ENCODE measurements around the gene CACNA1G. TPM values are rescaled to one million over a fixed set of nuclear protein-coding genes. Genes with fewer than 3 reads are reported as not detected.
A peak's percentile ranks its signal among the peaks of the same experiment; 100 is the strongest.

Gene CACNA1G
- total RNA-seq, 1 experiment from 2014 or later, result not detected

DNA sequence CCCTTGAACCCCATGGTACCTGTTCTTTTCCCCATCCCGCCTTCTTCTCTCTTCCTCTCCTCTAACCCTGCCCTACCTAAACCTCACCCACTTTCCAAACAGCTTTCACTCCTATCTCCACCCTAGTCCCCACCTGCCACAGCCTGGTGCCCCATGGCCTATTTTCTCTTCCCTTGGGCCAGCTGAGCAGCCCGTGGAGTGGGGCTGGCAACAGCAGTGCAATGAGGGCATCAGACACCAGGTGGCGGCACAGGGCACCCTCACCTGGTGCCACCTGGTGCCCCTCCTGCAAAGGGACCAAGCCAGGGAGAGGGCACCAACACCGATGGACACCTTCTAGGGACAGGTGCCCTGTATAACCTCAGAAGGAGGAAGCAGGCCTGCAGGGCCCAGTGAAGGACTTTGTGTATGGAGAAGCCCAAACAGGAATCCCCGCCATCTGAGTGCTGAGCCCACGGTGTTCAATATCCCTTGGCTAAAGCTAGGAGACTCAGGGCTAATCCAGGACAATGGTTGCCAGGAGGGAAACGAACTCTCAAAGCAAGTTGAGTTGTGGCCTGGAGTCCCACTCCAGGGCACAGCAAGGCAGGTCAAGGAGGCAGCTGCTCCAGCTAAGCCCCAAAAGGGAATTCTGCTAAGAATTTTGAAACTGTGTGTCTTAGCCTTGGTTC is 70.1 kb downstream of the CACNA1G start:
- in situ Hi-C loops (cut with HindIII; ENCODE audit: low pct_unique_long_range_greater_than_20kb, low sequenced_read_pairs), result no loop called here
- peak; percentile 52 for DNase-seq (ENCODE audit: low read depth, low spot score)

DNA sequence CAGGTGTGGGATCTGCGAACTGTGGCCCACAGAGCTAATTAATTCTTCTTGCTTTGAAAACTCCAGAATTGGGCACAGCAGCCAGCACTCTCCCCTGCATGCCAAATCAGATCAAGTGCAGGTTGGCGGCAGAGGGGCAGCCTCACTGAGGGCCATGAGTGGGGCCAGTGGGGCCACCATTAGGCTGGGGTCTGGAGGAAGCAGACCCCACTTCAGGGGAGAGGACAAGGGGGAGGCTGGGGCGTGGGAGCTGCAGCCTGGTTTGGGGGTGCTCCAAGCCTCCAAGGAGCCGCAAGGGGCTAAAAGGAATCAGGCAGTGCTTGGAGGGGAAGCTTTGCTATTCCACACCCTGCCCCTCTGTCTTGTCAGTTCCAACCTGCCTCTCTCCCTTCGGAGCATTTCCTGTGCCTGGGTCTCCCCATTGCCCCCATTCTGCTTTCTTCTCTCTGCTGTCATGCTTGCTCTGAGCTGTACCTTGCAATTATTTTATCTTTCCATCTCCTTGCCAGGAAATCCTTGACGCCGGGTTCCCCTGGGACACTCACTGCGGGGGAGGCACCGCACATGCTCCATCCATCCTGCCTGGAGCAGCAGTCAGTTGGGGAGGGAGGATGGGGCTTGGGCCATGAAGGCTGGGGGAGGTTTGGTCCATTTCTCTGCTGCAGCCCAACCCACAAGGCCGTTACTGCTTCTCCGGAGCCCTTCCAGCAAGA is 70.8 kb downstream of the CACNA1G start:
- in situ Hi-C loops (cut with HindIII; ENCODE audit: low pct_unique_long_range_greater_than_20kb, low sequenced_read_pairs), result no loop called here
- no peak for DNase-seq (ENCODE audit: low read depth, low spot score)

DNA sequence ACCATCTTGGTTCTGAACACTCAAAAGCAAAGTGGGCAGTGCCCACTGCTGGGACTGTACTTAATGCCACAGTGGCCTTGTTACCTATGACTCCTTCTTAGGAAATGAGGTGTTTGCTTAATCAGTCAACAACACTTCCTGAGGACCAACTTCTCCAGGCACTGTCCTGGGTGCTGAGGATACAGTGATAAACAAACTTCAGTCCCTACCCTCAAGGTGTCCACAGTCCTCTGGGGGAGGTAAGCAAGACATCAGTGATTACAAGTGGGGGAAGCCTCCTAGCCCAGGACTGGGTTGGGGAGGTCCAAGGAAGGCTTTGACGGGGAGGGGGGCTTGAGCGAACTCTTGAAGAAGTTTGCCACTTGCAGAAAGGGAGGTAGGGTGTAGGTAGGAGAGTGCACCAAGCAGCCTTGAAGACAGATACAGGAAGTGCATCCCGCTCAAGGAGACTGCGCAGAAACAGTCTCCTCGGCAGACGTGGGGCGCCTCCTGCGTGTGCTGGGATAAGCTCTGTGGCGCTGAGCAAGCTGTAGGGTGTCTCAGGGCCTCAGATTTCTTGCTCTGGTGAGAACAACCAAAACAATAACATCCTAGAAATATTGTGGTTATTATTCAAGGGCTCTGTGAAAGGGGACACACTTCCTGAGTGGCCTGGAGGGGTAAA is 71.5 kb downstream of the CACNA1G start:
- in situ Hi-C loops (cut with HindIII; ENCODE audit: low pct_unique_long_range_greater_than_20kb, low sequenced_read_pairs), result no loop called here
- DNase-seq (ENCODE audit: low read depth, low spot score), result no peak

DNA sequence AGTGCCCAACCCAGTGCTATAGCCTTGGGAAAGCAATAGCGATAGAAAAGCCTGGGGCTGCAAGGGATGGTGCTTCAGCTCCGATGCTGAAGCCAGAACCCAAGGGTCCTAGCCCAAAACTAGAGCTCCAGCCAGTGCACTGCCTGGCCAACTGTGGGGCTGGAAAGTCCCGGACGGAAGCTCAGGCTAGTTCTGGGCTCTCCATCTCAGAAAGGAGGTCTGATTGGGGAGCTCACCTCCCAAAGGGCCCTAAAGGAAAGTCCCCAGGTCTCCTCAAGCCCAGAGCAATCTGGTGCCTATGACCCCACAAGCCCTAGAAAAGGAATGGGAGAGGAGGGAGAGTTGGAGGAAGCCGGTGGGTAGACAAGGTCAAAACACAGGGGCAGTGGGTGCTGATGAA is 72.1 kb downstream of the CACNA1G start:
- in situ Hi-C loops (cut with HindIII; ENCODE audit: low pct_unique_long_range_greater_than_20kb, low sequenced_read_pairs), result no loop called here
- DNase-seq (ENCODE audit: low read depth, low spot score), result no peak

DNA sequence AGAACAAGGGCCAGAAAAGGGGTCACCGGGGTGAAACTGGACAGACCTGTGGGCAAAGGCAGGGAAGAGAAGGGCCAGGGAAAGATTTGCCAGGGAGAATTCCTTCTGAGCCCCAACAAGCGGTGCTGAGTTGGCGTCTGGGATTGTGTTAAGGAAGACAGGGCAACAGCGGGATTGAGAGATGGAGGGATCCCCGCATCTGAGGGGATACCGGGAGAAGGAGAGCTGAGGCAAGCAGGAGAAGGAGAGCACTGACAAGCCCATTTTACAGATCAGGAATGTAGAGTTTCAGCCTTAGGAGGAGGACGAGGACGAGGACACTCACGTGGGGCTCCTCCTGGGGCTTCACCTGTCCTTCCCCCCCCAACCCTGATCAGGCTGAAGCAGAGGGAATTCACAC is 73.2 kb downstream of the CACNA1G start:
- no peak for DNase-seq (ENCODE audit: low read depth, low spot score)
- in situ Hi-C loops (cut with HindIII; ENCODE audit: low pct_unique_long_range_greater_than_20kb, low sequenced_read_pairs), result no loop called here

DNA sequence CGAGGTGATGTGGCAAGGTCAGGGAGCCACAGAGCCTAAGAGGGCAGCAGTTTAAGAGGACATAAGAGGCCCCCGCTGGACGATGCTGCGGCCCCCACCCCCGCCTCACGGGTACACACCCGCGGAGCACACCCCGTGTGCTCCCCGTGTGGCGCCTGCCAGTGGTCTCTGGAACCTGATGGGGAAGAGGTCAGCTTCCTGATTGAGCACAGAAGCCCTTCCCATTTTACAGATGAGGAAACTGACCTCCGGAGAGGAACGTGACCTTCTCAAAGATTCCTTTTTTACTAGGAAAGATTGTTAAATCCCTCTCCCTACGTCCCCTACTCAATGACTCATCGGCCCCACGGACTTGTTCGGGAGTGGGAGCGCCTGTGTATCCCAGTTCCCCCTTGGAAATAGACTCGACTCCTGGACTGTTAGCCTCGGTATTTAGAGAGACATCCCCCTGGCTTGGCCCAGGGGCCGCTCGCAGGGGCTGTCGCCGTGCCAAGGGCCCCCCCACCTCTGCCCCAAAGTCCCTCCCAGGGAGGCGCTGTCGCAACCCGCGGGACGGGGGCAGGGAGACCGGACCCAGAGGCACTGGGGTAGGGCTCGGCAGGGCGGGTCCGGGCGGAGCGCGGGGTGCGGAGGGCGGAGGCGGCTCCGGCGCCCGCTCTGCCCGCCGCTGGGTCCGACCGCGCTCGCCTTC is 73.9 kb downstream of the CACNA1G start, which contains the start of gene ABCC3:
Gene ABCC3 (plus strand): TSS at position 658 of the 691 bp plus-strand sequence. CDS start 56 bp downstream, outside the sequence.
- no peak for DNase-seq (ENCODE audit: low read depth, low spot score)
- in situ Hi-C loops (cut with HindIII; ENCODE audit: low pct_unique_long_range_greater_than_20kb, low sequenced_read_pairs), result no loop called here

DNA sequence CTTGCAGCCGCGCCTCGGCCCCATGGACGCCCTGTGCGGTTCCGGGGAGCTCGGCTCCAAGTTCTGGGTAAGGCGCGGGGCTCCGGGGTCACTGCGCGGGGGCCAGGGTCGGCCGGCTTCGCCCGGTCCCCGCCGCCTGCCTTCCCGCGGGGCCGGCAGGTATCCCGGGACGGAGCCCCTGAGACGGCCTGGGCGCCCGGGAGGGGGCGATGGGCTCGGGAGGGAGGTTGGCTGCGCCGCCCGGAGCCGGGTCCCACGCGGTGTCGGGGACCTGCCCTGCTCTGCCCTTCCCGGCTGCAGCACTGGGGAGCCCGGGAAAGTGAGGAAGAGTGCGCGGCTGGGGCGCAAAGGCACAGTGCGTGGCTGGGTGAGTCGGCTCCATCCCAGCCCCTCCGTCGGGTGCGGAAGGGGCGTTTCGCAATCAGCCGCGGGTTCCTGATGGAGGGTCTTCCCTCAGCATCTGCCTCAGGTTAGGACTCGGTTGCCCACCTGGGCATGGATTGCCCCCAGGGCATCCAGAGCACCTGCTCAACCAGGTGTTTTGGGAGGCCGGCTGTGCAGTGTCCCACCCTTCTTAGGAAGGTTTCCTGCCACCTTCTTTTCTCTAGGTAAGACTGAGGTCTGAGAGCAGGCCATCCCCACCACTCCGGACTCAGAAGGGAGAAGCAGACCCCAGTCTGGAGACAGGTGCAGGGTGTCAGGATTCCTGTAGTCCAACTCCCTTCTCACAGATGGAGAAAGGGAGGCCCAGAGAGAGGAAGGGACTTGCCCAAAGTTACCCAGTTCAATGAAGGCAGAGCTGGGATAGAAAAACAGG is 74.6 kb downstream of the CACNA1G start:
- in situ Hi-C loops (cut with HindIII; ENCODE audit: low pct_unique_long_range_greater_than_20kb, low sequenced_read_pairs), result no loop called here
- no peak for DNase-seq (ENCODE audit: low read depth, low spot score)

DNA sequence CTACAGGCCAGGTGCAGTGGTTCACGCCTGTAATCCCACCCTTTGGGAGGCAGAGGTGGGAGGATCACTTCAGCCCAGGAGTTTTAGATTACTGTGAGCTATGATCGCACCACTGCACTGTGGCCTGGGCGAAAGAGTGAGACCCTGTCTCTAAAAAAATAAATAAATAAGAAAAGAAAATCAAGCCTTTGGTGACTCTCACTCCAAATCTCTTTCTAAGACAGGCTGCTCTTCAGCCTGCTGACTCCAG is 75.1 kb downstream of the CACNA1G start:
- in situ Hi-C loops (cut with HindIII; ENCODE audit: low pct_unique_long_range_greater_than_20kb, low sequenced_read_pairs), result no loop called here
- DNase-seq (ENCODE audit: low read depth, low spot score), result no peak

DNA sequence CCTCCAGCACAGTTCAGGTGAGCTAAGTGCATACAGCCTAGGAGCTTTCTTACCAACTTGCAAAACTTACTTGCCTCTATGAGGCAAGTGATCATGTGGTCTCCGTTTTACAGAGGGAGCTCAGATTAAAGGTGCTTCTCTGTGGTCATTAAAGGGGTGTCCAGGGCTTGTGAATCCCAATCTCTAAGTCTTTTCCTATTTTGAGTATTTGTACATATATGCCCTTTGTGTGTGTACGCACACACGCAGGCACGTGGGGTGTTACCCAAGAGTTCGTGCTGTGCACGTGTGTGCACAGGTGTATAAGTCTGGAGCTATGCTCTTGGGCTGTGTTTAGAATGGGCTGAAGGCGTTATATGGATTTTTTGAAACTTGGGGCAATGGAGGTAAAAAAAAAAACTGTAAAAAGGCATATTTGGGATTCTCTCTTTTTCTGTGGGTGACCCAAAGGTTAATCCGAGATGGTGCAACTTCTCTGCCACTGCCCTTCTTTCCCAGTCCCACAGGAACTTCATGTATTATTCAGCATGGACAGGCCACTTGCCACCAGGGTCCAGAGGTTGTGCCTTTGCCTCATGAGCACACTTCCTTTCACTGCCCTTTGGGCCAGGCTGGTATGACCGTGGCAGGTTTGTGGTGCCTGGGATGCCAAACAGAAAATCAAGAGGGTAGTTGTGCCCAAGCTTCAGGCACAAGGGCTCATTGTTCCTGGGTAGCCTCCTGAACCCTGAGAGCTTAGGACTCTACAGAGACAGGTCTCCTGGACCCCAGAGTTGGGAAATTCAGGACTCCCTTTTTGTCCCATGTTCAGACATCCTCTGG is 75.7 kb downstream of the CACNA1G start:
- DNase-seq (ENCODE audit: low read depth, low spot score), result no peak
- in situ Hi-C loops (cut with HindIII; ENCODE audit: low pct_unique_long_range_greater_than_20kb, low sequenced_read_pairs), result no loop called here

DNA sequence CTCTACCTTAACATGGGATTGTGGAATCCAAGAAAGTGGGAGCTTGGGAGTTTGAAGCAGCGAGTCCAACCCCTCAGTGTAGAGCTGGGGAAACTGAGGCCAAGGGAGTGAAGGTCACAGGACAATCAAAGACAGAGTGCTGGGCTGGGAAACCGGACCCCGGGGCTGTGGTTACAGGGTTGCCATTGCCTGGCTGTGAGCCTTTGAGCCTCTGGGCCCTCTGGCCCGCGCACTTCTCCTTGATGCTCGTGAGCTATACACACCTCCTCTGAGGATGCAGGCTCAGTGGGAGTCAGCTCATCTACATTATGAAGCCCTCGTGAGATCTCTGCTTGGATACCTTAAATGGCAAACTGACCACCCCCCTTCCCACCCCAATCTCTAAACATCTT is 76.3 kb downstream of the CACNA1G start:
- in situ Hi-C loops (cut with HindIII; ENCODE audit: low pct_unique_long_range_greater_than_20kb, low sequenced_read_pairs), result no loop called here
- DNase-seq (ENCODE audit: low read depth, low spot score), result no peak

DNA sequence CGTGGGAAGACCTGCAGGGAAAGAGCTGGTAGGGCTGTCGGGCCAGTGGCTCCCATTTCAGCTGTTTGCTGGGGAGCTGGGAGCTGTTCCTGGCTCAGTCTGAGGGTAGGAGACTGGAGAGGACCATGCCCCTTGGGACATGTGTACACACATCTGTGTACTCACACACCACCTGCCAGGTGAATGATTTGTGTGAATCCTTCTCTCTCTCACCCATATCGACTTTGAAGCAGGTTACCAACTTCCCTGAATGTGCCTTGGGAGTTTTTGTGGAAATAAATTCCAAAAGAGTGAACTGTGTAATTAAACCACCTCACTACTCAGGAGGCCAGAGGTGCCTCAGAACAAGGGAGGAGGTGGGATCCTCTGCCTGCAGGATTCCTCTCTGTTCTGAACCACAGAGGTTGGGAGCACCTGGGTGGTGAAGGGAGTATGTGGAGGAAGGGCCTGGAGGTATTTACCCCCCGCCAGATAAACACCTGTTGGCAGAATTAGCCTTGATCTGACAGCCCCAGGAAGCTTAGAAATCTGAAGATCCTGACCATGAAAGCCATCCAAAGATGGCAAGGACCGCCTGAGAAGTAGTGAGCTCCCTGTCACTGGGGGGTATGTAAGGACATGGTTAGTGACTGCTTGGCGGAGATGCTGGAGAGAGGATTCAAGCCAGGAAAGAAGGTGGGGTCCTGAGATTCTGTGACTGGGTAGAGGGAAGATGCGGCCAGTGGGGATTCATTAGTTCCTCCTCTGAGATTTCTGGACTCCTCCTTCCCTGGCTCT is 77.5 kb downstream of the CACNA1G start:
- in situ Hi-C loops (cut with HindIII; ENCODE audit: low pct_unique_long_range_greater_than_20kb, low sequenced_read_pairs), result no loop called here
- no peak for DNase-seq (ENCODE audit: low read depth, low spot score)

DNA sequence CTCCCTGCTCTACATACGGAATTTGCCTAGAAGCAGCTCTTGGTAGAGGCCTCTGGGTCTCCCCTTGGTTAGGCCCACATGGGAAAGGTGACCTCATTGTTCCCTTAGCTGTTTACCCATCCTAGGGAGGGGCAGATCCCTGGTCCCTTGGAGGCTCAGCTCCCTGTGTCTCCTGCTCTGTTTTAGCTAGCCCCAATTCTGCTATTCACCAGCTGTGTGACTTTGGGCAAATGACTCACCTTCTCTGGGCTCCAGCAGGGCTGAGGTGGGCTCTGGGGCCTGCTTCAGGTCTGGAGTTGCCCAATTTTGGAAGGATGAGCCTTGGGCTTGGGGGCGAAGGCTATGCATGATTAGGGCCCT is 78.1 kb downstream of the CACNA1G start:
- DNase-seq (ENCODE audit: low read depth, low spot score), result no peak
- in situ Hi-C loops (cut with HindIII; ENCODE audit: low pct_unique_long_range_greater_than_20kb, low sequenced_read_pairs), result no loop called here

DNA sequence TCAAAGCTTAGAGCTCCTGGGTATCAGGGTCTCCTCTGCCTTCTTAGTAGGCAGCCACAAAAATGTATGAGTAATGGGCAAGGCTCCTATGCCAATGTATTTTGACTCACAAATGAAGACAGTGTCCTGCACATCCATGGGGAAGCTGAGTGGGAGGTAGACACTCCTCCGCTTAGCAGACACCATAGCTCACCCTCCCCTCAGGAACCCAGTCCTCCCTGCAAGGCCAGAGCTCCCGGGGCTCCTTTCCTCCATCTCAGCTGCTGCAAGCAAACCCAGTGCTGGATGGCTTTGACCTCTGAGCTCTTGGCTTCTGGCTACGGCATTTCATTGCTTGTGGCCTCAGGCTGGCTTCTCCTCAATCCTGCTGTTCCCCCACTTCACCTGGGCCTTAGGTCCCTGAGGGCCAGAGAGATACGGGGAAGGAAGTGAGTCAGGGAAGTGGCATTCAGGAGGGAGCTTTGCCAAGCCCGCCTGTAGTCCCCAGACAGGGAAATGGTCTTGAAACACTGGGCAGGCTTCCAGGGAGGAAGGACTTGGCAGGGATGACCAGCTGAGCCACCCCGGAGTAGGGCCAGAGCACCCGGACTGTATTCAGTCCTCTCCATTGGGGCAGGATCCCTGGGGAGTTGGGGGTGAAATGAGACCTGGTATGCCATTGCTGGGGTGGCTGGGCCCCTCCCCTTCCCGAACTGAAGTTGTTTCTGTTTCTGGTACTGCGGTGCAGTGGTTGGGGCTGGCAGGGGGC is 78.6 kb downstream of the CACNA1G start:
- in situ Hi-C loops (cut with HindIII; ENCODE audit: low pct_unique_long_range_greater_than_20kb, low sequenced_read_pairs), result no loop called here
- DNase-seq (ENCODE audit: low read depth, low spot score), result peak; percentile 52

DNA sequence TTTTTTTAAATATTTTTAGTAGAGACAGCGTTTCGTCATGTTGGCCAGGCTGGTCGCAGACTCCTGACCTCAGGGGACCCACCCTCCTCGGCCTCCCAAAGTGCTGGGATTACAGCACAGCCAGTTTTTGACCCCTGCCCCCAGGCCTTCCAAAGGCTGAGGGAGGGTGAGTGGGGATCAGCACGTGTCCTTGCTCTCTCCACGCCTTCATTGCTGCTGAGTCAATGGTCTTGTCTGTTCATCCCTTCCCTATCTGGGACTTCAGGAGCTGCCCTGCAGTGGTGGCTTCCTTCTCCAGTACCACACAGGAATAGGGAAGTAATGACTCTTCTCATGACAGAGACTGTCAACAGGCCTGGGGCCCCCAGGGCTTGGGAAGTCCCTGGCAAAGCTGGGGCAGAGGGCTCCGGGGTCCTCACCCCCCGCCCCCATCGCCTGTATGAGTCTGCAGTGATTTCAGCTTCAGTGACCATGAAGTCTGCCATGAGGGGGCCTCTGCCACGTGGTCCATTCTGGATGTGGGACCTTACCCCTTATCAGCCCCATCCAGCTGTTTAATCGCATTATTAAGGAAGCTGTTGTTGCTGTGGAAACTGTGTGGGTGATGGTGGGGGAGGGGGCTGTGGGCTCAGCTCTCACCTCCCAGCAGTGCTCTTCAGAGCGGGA is 80.3 kb downstream of the CACNA1G start:
- DNase-seq (ENCODE audit: low read depth, low spot score), result no peak
- in situ Hi-C loops (cut with HindIII; ENCODE audit: low pct_unique_long_range_greater_than_20kb, low sequenced_read_pairs), result no loop called here

DNA sequence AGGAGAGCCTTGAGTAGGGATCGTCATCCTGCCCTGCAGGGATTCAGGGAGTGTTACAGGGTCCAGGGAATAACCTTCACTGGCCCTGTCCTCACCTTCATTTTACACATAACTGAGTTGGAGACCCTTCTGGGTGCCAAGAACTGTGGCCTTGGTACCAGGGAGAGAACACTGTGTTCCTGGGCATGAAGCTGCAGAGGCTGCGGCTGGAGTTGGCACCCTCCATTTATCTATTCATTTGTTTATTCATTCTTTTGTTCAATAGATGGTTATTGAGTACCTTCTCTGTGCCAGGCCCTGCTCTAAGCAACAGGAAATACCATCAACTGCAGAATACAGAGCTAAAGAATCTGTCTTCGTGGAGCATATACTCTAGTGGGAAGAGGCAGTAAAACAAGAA is 80.8 kb downstream of the CACNA1G start:
- in situ Hi-C loops (cut with HindIII; ENCODE audit: low pct_unique_long_range_greater_than_20kb, low sequenced_read_pairs), result no loop called here

More for the DNA sequence above, 80.8 kb downstream of the CACNA1G start:
- no peak for DNase-seq (ENCODE audit: low read depth, low spot score)
